Breast epithelium (tissue), 3 donors: ENCODE measurements around the gene GALNT8.

ENCODE experiments used
- CTCF ChIP-seq, 3 donors: fragments of 450-650 bp; IDR thresholded peaks; one replicate each; pipeline ENCODE4 v1.5.1; 2016 to 2017; ENCODE audit warnings: antibody characterized with exemption in 3 of 3, mild to moderate bottlenecking in 3 of 3, moderate library complexity in 3 of 3
- POLR2A ChIP-seq: fragments of 450-650 bp; IDR thresholded peaks from one replicate; pipeline ENCODE4 v1.6.1; 2016; ENCODE audit warnings: antibody characterized with exemption, mild to moderate bottlenecking, moderate library complexity
- POLR2AphosphoS5 ChIP-seq, 3 donors: sonication (generic); formaldehyde crosslinking; IDR thresholded peaks; one replicate each; pipeline ENCODE4 v1.6.1; 2017; ENCODE audit warnings: antibody characterized with exemption in 3 of 3

GRCh38 chr12:4734625-4735340 lies 14.6 kb downstream of the GALNT8 start:
- TF ChIP-seq CTCF (IDR thresholded peaks at IDR 0.05) (no peak), POLR2A (no peak), POLR2AphosphoS5 (IDR thresholded peaks at IDR 0.05) (no peak)
